ENCODE results near the gene PHF24.
"Not testable (repeated sequence)": the region's sequence is repeated elsewhere in the genome, so short reads cannot be mapped to it uniquely, and the experiment has no call there.

Gene PHF24

GRCh38 chr9:34994900-34995669 is 37.0 kb downstream of the PHF24 start:
- H3K27ac ChIP-seq: peak overlapping the region; percentile 18 to 96 (median 77)
- H3K4me3 ChIP-seq: no peak overlapping the region

DNA sequence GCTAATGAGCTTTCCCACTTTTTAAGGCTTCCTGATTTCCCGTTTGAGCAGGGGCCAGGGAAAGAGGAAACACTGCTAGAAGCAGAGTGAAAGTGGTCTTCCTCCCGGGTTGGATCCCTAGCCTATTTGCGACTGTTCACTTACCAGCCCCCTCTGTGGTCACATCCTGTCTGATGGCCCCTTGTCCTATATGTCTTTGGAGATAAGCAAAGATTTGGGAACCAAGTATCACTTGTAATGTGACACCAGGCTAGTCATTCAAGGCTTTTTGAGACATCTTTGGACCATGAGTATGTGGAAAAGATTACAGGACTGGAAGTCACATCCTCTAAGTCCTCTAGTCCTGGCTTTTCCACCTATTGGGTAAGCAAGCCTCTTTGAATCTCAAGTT is 37.6 kb downstream of the PHF24 start:
- Histone ChIP-seq H3K27ac (peak overlapping the region in 20 of 21 experiments; percentile 19 to 96 (median 78)), H3K4me3 (no peak overlapping the region)

GRCh38 chr9:34996181-34996904 is 38.3 kb downstream of the PHF24 start:
- Histone ChIP-seq H3K27ac (peak overlapping the region in 17 of 21 experiments; percentile 19 to 96 (median 79)), H3K4me3 (no peak overlapping the region)

GRCh38 chr9:34996905-34997279 is 38.8 kb downstream of the PHF24 start:
- peak overlapping the region in 1 of 21 experiments; percentile 96 for H3K27ac ChIP-seq
- no peak overlapping the region for H3K4me3 ChIP-seq

DNA sequence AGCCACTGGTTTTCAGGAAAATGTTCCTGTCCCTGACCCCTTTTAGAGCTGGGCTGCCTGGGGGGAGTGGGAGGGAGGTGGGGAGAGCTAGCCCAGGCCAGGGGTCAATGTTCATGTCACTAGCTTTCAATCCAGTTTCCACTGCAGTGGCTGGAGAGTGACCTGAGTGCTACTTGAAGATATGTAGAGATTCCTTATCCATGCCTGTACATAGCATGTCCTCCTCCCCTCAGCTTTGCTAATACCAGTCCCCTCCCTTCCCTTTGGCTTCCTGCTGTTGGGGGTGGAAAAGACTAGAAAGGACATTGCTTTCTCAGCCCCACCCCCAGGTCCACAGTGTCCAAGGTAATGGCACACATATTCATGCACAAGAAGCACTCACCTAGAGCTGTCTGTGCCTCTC is 39.3 kb downstream of the PHF24 start:
- H3K4me3 ChIP-seq: no peak overlapping the region
- H3K27ac ChIP-seq: peak overlapping the region in 1 of 21 experiments; percentile 96

DNA sequence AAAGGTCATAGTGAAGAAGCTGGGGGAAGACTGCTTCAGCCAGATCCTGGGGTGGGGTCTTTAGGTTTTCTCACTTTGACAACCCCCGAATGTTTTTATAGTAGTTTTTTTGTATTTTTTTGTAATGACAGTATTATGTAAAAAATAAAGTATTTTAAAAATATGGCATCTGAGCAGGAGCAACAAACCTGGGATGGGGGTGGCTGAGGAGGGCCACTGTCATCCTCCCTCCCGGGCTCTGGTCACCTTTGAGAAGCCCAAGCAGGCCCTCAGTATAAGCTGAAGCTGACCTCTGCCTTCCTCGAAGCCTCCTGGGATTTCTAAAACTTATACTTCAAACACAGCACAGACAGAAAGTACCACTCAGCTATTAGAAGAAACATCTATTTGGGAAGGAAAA is 40.2 kb downstream of the PHF24 start:
- peak overlapping the region in 1 of 21 experiments; percentile 96 for H3K27ac ChIP-seq

DNA sequence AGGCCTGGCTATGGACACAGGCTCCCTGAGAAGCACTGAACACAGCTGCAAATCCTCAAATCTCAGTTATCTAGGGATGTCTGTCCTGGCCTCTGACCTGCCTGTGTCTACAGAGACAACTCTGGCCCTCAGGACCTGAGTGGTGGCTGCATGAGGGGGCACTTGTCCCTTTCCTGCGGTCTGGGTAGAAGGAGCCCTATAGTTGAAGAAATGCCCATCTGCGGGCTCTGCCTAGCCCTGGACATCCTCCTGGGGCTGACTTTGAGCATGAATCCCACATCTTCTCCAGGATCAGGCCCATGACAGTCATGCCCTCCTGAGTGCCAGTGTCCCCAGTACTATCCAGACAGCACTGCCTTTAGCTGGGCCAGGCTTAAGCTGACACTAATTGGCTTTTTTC is 41.5 kb downstream of the PHF24 start:
- H3K4me3 ChIP-seq: no peak overlapping the region
- peak overlapping the region in 1 of 21 experiments; percentile 0 for H3K27ac ChIP-seq

More for the DNA sequence above, 40.2 kb downstream of the PHF24 start:
- no peak overlapping the region for H3K4me3 ChIP-seq

- H3K4me3 ChIP-seq: no peak overlapping the region
- peak overlapping the region in 17 of 21 experiments; percentile 7 to 77 (median 50) for H3K27ac ChIP-seq
These were observed 42.6 kb downstream of the PHF24 start for GRCh38 chr9:35000535-35001284.

- H3K4me3 ChIP-seq: no peak overlapping the region
- peak overlapping the region in 19 of 21 experiments; percentile 4 to 77 (median 50) for H3K27ac ChIP-seq
These were observed 43.2 kb downstream of the PHF24 start for GRCh38 chr9:35001285-35001677.

DNA sequence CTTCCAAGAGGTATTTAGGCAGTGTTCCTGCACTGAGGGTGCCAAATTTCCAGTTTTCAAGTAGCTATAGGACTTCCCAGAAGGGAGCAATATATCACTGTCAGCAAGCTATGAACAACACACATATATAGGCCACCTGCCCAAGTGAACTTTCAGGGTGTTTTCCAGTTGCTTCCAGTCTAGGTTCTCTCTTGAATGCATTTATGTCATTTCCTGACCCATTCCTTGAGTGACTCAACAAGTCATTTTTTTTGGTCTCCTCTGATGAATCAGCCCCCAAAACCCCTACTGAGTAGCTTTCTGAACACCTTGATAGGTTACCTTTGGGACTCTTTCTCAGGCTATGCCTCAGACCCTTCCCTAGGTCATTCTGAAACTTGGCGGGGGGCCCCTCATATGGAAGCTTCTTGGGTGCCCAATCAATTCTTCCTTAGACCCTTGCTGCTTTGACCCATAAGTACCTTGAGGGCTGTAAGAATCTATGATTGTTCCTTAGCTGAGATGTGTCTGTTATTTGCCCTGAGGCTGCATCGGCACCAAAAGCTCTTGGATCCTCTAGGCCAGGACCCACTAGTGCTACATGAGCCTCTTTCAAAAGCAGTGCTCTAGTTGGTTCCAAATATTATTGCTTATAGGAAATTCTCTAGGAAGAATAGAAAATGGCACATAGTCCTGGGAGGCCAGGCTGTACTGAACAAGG is 43.9 kb downstream of the PHF24 start:
- Histone ChIP-seq H3K27ac (peak overlapping the region in 14 of 21 experiments; percentile 4 to 77 (median 50)), H3K4me3 (no peak overlapping the region)

DNA sequence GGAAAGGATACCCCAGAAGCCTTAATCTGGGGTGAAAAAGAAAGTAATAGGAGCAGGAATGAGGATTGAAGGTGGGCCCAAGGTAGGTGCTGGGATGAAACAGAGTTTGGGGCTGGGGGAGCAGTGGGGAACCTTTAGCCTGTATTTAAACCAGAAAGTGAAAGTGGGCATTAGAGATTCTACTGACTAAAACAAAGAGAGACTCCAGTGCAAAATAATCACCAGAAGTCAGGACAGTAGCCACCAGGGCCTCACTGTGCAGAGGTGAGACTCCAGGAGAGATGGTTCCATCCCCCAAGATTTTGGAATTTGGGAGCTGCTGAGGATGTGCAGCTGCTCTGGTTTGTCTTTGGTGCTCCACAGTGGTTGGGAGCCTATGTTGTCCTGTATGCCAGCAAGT is 44.5 kb downstream of the PHF24 start:
- no peak overlapping the region for H3K4me3 ChIP-seq
- H3K27ac ChIP-seq: no peak overlapping the region

DNA sequence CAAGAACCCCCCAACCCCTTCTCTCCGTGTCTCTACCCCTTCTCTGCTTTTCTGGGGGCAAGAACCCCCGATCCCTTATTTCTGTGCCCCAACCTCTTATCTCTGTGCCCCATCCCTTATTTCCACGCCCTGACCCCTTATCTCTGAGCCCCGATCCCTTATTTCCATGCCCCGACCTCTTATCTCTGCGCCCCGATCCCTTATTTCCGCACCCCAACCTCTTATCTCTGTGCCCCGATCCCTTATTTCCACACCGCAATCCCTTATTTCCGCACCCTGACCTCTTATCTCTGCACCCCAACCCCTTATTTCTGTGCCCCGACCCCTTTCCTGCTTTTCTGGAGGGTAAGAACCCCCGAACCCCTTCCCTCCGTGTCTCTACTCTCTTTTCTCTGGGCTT is 46.2 kb downstream of the PHF24 start:
- not testable (repeated sequence) for H3K27ac ChIP-seq, H3K4me3 ChIP-seq

GRCh38 chr9:35010351-35010958 is 52.4 kb downstream of the PHF24 start:
- no peak overlapping the region for H3K4me3 ChIP-seq
- H3K27ac ChIP-seq: no peak overlapping the region

DNA sequence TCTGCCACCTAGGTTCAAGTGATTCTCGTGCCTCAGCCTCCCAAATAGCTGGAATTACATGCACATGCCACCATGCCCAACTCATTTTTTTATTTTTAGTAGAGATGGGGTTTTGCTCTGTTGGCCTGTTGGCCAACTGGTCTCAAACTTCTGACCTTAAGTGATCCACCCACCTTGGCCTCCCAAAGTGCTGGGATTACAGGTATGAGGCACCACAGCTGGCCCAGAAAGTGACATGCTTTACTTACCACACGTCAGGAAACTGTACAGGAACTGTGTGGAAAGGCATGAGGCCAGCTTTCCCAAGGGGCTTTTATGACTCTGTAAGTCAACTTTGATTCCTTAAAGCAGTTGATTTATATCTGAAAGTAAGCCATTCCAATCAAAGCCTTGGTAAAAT is 56.4 kb downstream of the PHF24 start:
- Histone ChIP-seq H3K27ac (no peak overlapping the region), H3K4me3 (no peak overlapping the region)

DNA sequence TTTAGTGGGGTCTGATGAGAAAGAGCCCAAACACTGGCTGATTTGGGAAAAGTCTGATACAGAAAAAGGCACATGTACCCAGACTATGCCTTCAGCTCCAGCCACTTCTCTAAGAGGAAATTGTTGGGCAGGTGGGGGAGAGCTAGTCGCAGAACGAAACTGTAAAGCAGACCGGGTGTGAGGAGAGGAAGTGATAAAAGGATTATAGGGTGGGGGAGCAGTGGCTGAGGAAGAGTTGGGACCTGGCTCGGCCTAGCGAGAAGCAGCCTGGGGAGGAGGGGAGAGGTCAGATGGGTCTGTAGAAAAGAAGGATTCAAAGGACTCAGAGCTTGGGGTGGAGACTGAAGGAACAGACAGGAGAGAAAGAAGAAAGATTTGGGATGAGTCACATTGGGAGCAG is 65.4 kb downstream of the PHF24 start:
- not testable (repeated sequence) for H3K27ac ChIP-seq, H3K4me3 ChIP-seq

GRCh38 chr9:35026671-35027070 is 68.6 kb downstream of the PHF24 start:
- Histone ChIP-seq H3K4me3 (no peak overlapping the region), H3K27ac (peak overlapping the region in 1 of 21 experiments; percentile 34)

- Histone ChIP-seq H3K4me3 (no peak overlapping the region), H3K27ac (no peak overlapping the region)
These were observed 69.3 kb downstream of the PHF24 start for GRCh38 chr9:35027374-35027773.

DNA sequence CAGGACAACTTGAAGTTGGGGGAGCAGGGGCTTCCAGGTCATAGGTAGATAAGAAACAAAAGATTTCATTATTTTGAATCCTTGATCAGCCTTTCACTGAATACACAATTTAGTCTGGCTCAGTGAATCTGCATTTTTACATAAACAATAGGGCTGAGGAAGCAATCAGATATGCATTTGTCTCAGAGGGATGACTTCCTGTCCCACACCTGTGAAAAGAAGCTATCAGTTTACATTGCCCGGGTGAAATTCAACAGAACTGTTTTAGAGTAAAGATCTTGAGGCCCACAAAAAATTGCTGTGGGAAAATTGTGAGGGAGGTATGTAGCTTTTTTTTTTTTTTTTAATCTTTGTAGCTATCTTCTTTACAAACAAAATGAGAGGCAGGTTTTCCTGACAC is 69.8 kb downstream of the PHF24 start:
- H3K27ac ChIP-seq: no peak overlapping the region
- no peak overlapping the region for H3K4me3 ChIP-seq

DNA sequence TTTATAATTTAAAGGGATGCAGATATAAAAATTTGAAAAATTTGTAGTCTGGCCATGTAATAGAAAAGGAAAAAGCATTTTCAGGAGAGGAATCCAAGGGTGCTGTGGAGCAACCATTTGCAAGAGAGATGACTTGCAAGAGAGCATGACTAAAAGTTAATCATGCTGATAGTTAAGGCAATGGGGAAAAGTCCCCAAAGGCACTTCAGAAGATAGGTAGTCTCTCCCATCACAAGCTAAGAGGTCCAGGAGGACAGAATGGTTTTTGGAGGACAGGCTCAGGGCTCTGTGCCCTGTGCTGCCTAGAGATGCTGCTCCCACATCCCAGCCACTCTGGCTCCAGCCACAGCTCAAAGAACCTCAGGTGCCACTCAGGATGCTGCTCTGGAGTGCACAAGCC is 70.3 kb downstream of the PHF24 start:
- Histone ChIP-seq H3K27ac (no peak overlapping the region), H3K4me3 (no peak overlapping the region)
